LHCN-M2 (cell line): Measurements from ENCODE around the gene ADAM19. TPM values are rescaled to one million over a fixed set of nuclear protein-coding genes. Genes with fewer than 3 reads are reported as not detected.

Experiments
- DNase-seq: peaks from one replicate; pipeline ENCODE4 v3.0.0-alpha.2; 2012; ENCODE audit warnings: low read depth
- total RNA-seq: library from RNA; depleted of rRNA; stranded (reverse); fragments of >200 nt; gene quantifications from 2 replicates; pipeline ENCODE4 v1.2.3, GENCODE V29; 2014

The ADAM19 gene
- total RNA-seq, 1 experiment from 2014 or later = 89.1 TPM

- DNase-seq = no peak
Observed at GRCh38 chr5:157597277-157597676, 21.7 kb upstream of the ADAM19 start.

GRCh38 chr5:157596487-157596886 is 20.9 kb upstream of the ADAM19 start:
- DNase-seq = peak; percentile 66

DNA sequence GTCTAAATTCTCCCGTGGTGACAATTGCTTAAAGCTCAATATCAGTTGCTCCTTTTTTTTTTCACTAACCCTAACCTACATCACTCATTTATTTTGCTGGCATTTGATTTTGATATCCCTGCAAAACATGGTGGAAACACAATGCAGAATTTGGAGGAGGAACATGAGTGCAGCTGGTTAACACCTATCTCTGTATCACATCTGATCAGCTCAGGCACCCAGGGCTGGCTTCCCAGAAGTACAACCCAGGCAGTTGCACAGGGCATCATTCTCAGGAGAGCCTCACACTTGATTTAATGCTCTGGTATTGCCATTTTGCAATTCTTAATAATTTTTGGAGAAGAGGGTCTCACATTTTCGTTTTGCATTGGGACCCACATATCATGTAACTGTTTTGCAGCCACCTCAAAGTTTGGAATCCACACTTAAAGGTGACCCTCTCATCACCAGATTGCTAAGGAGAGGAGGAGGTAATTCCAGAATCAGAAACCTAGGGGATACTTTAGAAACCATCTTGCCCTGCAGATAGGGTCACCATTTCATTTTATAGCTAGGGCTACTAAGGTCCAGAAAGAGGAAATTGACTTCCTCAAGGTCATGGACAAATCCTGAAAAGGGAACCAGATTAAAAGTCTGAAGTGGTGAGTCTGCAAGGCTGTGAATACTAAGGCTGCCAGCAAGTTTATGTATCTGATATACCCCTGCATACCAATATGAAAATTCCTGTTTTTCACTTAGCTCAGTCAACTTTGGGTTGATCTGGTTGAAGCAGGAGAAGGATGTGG is 19.3 kb upstream of the ADAM19 start:
- no peak for DNase-seq

- peak; percentile 37 for DNase-seq
Observed at GRCh38 chr5:157594257-157594656, 18.7 kb upstream of the ADAM19 start.

DNA sequence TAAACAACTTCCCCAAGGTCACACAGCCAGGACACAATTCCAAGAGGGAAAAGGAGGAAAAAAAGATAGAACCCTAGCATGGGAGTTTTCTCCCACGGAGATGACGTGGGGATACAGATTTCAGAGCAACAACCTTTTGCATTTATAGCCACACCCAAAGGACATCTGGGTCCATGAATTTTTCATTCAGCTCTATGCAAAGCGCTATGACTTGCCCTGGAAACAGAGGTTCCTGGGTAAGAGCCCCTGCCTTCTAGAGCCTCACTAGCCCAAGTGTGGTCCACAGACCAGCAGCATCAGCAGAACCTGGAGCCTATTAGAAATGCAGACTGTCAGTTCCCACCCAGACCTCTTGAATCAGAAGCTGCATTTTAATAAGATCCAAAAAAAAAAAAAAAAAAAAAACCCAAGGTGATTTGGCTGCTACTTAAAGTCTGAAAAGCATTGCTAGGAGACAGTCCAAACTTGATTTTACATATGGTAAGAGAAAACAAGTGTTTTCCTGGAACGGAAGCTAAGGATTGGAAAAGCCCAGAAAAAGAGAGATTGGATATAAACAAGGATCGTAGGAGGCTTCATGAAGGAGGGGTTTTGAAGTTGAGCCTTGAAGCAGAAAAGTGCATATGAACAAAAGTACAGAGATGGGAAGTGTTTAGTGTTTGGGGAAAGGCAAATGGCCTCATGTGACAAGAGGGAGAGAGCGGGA is 17.6 kb upstream of the ADAM19 start:
- DNase-seq = no peak

DNA sequence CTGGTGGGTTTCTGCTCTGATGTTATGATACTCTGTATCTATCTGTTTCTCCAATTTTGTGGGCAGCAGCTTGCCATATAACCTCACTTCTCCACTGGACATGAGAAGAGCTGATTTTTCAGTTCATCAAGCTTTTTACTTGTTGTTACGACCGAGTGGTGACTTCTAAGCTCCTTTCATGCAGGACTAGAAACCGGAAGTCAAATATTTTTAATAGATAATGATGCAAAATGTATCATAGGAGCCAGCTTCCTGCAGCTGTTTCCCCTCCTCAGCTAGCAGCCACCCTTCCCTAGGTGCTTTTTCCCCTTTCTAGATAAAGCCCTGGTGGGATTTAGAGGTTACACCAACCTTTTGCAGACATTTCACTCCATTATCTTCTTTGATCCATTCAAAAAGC is 17.0 kb upstream of the ADAM19 start:
- peak; percentile 48 for DNase-seq

DNA sequence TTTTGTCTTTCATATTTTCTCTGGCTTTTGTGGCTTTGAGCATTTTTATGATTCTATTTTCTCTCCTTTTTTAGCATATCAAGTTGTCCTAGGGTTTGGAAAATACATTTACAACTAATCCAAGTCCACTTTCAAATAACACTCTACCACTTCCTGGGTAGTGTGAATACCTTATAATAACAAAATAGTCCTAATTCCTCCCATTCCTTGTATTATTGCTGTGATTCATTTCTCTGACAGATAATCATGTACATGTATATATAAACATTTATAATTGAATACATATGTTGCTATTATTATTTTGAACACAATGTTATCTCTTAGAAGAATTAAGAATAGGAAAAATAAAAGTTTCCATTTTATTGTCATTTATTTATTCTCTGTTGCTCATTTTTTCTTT is 14.9 kb upstream of the ADAM19 start:
- DNase-seq = no peak

DNA sequence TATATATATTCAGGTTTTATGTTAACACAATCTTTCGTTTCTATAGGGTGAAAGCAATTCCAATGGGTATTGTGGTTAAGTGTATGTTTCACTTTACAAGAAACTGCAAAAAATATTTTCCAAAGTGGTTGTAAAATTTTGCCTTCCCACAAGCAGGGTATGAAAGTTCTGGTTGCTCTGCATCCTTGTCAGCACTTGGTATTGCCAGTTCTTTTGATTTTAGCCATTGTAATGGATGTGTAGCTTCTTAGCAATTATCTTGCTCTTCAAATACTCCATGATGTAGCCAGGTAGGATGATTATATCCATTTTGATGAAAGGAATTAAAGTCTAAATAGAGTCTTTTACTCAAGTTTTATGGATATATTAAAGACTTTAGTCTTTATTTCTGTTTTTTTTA is 9.1 kb upstream of the ADAM19 start:
- DNase-seq = no peak

GRCh38 chr5:157582731-157583620 is 7.4 kb upstream of the ADAM19 start:
- no peak for DNase-seq

DNA sequence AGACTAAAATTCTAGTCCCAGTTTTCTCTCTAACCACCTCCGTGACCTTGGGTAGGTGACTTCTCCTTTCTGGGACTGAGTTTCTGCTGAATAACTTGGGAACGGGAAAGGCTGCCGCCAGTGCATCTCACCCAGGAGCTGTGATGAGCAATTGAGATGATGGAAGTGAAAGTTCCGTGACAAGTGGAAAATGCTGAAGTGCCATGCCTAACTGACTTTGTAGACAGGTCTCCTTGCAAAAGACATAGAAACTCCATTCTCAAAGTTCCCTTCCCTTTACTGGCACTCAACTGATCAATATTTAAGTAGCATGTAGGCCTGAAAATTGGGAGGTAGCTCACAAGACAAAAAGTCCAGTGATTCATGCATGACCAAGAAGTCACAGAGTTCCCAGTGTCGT is 6.3 kb upstream of the ADAM19 start:
- DNase-seq = no peak

GRCh38 chr5:157578079-157578780 is 2.7 kb upstream of the ADAM19 start:
- DNase-seq = no peak

- DNase-seq = no peak
Observed at GRCh38 chr5:157576678-157577077, 1.1 kb upstream of the ADAM19 start.

GRCh38 chr5:157574456-157575380 is 857 bp downstream of the ADAM19 start:
- peak; percentile 54 for DNase-seq

DNA sequence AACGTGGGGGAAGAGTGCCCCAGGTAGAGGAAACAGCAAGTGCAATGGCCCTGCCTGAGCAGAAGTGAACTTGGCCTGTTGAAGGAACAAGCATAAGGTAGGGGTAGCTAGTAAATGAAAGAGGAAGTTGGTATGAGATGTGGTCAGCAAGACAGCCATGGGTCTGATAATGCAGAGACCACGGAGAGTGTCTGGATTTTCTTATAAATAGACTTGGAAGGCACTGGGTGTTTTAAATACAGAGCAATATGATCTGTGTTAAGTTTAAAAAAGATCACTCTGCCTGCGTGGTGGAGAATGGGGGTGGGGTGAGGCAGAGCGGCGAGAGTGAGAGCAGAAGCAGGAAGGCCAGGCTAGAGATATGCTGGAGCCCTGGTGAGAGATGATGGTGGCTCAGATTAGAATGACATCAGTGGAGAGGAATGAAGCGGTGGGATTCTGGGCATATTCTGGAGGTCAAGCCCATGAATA is 4.2 kb downstream of the ADAM19 start:
- DNase-seq = peak; percentile 50

GRCh38 chr5:157570531-157571200 is 4.9 kb downstream of the ADAM19 start:
- DNase-seq = no peak

DNA sequence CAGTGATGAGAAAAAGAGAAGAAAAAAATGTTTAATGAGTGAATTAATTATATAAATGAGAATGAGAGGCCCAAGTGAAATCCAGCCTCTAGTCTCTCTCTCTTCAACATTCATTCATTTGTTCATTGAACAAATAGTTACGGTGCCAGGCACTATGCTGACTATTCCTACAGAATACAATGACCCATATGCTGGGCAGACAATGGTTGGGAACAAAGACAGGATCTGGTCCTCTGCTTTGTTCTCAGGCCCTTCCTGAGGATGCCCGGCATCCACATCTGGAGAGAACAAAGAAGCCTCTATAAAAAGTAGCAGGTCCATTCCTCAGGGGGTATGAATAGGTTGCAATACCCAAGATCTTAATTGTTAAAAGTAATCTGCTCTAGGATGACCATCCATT is 6.9 kb downstream of the ADAM19 start:
- DNase-seq = no peak

- DNase-seq = no peak
Observed at GRCh38 chr5:157568222-157568621, 7.4 kb downstream of the ADAM19 start.

- DNase-seq = no peak
Observed at GRCh38 chr5:157566902-157567489, 8.6 kb downstream of the ADAM19 start.
